NCI-H1694 treated with DMSO at 0.1 percent for 48 hours (cell line): Measurements from ENCODE around the gene SLC12A1.

Experiments used
- DNase-seq: peaks from one replicate; lab custom pipeline; 2025; lab: John Stamatoyannopoulos, UW

The SLC12A1 gene

GRCh38 chr15:48242535-48242934 is 36.4 kb downstream of the SLC12A1 start:
- DNase-seq, result no peak

- no peak for DNase-seq
Observed at GRCh38 chr15:48244921-48245320, 38.8 kb downstream of the SLC12A1 start.

GRCh38 chr15:48248414-48248813 is 42.3 kb downstream of the SLC12A1 start:
- DNase-seq, result no peak

GRCh38 chr15:48250640-48251076 is 44.6 kb downstream of the SLC12A1 start:
- DNase-seq, result peak; percentile 36

- DNase-seq, result no peak
Observed at GRCh38 chr15:48253172-48253571, 47.1 kb downstream of the SLC12A1 start.

GRCh38 chr15:48265135-48265534 is 59.0 kb downstream of the SLC12A1 start:
- no peak for DNase-seq

- DNase-seq, result no peak
Observed at GRCh38 chr15:48266024-48266689, 60.1 kb downstream of the SLC12A1 start.

GRCh38 chr15:48267766-48268165 is 61.7 kb downstream of the SLC12A1 start:
- no peak for DNase-seq

GRCh38 chr15:48273049-48273448 is 66.9 kb downstream of the SLC12A1 start:
- no peak for DNase-seq

- no peak for DNase-seq
Observed at GRCh38 chr15:48278666-48279065, 72.6 kb downstream of the SLC12A1 start.

GRCh38 chr15:48279608-48280007 is 73.5 kb downstream of the SLC12A1 start:
- peak; percentile 70 for DNase-seq

- DNase-seq, result no peak
Observed at GRCh38 chr15:48281674-48282073, 75.6 kb downstream of the SLC12A1 start.

GRCh38 chr15:48282216-48282615 is 76.1 kb downstream of the SLC12A1 start:
- no peak for DNase-seq

- no peak for DNase-seq
Observed at GRCh38 chr15:48283396-48284145, 77.5 kb downstream of the SLC12A1 start.

- DNase-seq, result peak; percentile 83
Observed at GRCh38 chr15:48285329-48286214, 79.5 kb downstream of the SLC12A1 start.

- no peak for DNase-seq
Observed at GRCh38 chr15:48289628-48290027, 83.5 kb downstream of the SLC12A1 start.

GRCh38 chr15:48292458-48292857 is 86.4 kb downstream of the SLC12A1 start:
- no peak for DNase-seq

- DNase-seq, result no peak
Observed at GRCh38 chr15:48297668-48298067, 91.6 kb downstream of the SLC12A1 start.

GRCh38 chr15:48298914-48299313 is 92.8 kb downstream of the SLC12A1 start:
- DNase-seq, result no peak

GRCh38 chr15:48300038-48300437 is 93.9 kb downstream of the SLC12A1 start:
- DNase-seq, result no peak

- DNase-seq, result no peak
Observed at GRCh38 chr15:48304398-48304797, 98.3 kb downstream of the SLC12A1 start.

GRCh38 chr15:48306639-48307038 is 100.5 kb downstream of the SLC12A1 start:
- DNase-seq, result no peak

GRCh38 chr15:48307586-48307985 is 101.5 kb downstream of the SLC12A1 start:
- no peak for DNase-seq
